ENCODE measurements around the gene C4BPB. TPM values are rescaled to one million over a fixed set of nuclear protein-coding genes. Genes with fewer than 3 reads are reported as not detected.

The C4BPB gene
- total and polyA plus RNA-seq, 2 of the 13 experiments (the other 11 are each of a cell fraction or from before 2014, with no cell fraction given), result 155 to 266 TPM

GRCh38 chr1:207088701-207089626, at the start of gene C4BPB (continued):
- TF ChIP-seq ZNF317 (CRISPR knock-in tag; IDR thresholded peaks at IDR 0.05), result peak; percentile 75
- TF ChIP-seq PHF8 (CRISPR knock-in tag; IDR thresholded peaks at IDR 0.05), result peak; percentile 56
- no peak for TF ChIP-seq NFATC3 (CRISPR knock-in tag; IDR thresholded peaks at IDR 0.05)
- 0 out of 2 replicates have a peak, but pooled peaks have one; percentile 10 for TF ChIP-seq ZNF652 (CRISPR knock-in tag; IDR thresholded peaks at IDR 0.05; ENCODE audit: borderline replicate concordance, low read depth)
- peak; percentile 49; the same call in 1 of the 2 replicates for TF ChIP-seq DRAP1 (CRISPR knock-in tag; IDR thresholded peaks at IDR 0.05)
- no peak for TF ChIP-seq ARNT (IDR thresholded peaks at IDR 0.05)
- no peak for TF ChIP-seq JUN (CRISPR knock-in tag; IDR thresholded peaks at IDR 0.05)
- peak; percentile 25; the same call in 1 of the 2 replicates for TF ChIP-seq RAD21 (CRISPR knock-in tag; IDR thresholded peaks at IDR 0.05)
- peak; percentile 97; the same call in 1 of the 2 replicates for TF ChIP-seq MEIS1 (CRISPR knock-in tag; IDR thresholded peaks at IDR 0.05; ENCODE audit: borderline replicate concordance)
- TF ChIP-seq PAF1 (CRISPR knock-in tag; IDR thresholded peaks at IDR 0.05), result no peak
- peak; percentile 89 for TF ChIP-seq MEIS2 (CRISPR knock-in tag; IDR thresholded peaks at IDR 0.05)
- TF ChIP-seq AGO2 (optimal IDR thresholded peaks at IDR 0.05; ENCODE audit: low read depth, low read length), result no peak
- TF ChIP-seq THAP9 (CRISPR knock-in tag; IDR thresholded peaks at IDR 0.05; ENCODE audit: borderline replicate concordance), result no peak
- no peak for TF ChIP-seq CC2D1A (CRISPR knock-in tag; IDR thresholded peaks at IDR 0.05)
- peak; percentile 89 for TF ChIP-seq ZNF362 (CRISPR knock-in tag; IDR thresholded peaks at IDR 0.05; ENCODE audit: borderline replicate concordance)
- peak; percentile 60 to 62; a peak in 2 of 4 replicates for TF ChIP-seq HMGXB4 (CRISPR knock-in tag; IDR thresholded peaks at IDR 0.05; ENCODE audit: borderline replicate concordance in 1 of 2, low read depth in 1 of 2)
- TF ChIP-seq ZNF484 (CRISPR knock-in tag; IDR thresholded peaks at IDR 0.05; ENCODE audit: borderline replicate concordance, low read depth), result no peak
- no peak for TF ChIP-seq NONO (IDR thresholded peaks at IDR 0.05)
- TF ChIP-seq NONO (CRISPR knock-in tag; conservative IDR thresholded peaks at IDR 0.05), result 0 out of 2 replicates have a peak, but pooled peaks have one; percentile 56
- TF ChIP-seq KAT2B (IDR thresholded peaks at IDR 0.05; ENCODE audit: borderline replicate concordance, low read depth, low read length), result no peak
- no peak for TF ChIP-seq CCDC6 (CRISPR knock-in tag; IDR thresholded peaks at IDR 0.05)
- peak; percentile 40; the same call in 1 of the 2 replicates for TF ChIP-seq TAF1 (CRISPR knock-in tag; IDR thresholded peaks at IDR 0.05)
- TF ChIP-seq ZNF570 (CRISPR knock-in tag; IDR thresholded peaks at IDR 0.05; ENCODE audit: borderline replicate concordance), result no peak
- peak in 1 of 2 experiments; percentile 88; a peak in 1 of 4 replicates for TF ChIP-seq KLF16 (CRISPR knock-in tag; IDR thresholded peaks at IDR 0.05)
